Measurements from ENCODE around the gene PARD3B. TPM values are rescaled to one million over a fixed set of nuclear protein-coding genes. Genes with fewer than 3 reads are reported as not detected.

Gene PARD3B
- total and polyA plus RNA-seq, 2 of the 13 experiments (the other 11 are each of a cell fraction or from before 2014, with no cell fraction given), result 0.71 to 2.3 TPM

DNA sequence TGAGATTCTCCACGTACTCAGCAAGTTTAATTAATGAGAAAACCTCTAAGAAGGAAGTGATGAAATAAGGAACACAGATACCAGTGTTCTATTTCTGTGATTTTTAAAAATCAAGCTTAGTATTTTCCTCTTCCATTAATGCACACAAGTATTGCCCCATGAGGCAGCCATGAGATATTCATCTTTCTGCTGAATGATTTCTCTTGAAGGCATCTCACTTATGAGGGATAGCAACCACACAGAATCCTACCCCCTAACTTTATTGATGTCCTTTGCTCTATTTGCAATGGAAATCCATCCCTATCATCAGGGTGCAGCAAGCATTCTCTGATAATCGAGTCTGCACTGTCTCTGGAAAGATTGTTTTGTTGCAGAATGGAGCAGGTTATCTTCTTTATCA is 893.0 kb downstream of the PARD3B start (continued):
- TF ChIP-seq, protein P1, sequence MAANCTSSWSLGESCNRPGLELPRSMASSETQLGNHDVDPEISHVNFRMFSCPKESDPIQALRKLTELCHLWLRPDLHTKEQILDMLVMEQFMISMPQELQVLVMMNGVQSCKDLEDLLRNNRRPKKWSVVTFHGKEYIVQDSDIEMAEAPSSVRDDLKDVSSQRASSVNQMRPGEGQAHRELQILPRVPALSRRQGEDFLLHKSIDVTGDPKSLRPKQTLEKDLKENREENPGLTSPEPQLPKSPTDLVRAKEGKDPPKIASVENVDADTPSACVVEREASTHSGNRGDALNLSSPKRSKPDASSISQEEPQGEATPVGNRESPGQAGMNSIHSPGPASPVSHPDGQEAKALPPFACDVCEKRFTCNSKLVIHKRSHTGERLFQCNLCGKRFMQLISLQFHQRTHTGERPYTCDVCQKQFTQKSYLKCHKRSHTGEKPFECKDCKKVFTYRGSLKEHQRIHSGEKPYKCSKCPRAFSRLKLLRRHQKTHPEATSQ (CRISPR knock-in tag; IDR thresholded peaks at IDR 0.05; ENCODE audit: borderline replicate concordance), result no peak
- no peak for TF ChIP-seq GATAD1 (CRISPR knock-in tag; IDR thresholded peaks at IDR 0.05)
- TF ChIP-seq SMARCC2 (IDR thresholded peaks at IDR 0.05), result no peak
- TF ChIP-seq ZNF24 (IDR thresholded peaks at IDR 0.05), result no peak

DNA sequence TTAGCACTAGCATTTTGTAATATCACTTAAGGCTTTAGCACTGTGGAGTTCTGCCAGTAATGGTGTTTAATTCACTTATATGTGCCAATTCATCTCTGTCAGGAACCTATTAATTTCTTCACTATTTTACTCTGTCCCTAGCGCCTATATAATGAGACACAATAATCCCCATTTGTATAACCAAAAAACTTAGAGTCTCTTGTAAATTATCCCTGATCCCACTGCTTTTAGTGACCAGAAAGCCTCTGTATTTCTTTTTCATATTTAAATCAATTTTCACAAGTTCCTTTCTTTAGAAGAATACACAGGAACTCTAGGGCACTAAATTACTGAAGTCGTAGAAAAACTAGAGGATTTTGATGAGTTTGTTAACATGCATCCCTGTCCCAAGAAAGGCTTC is 894.3 kb downstream of the PARD3B start:
- ChIA-PET CTCF (ENCODE audit: low intra/inter-chr PET ratio, low total read pairs) (no interaction called here), POLR2A (no interaction called here)
- no peaks in the 10 kb centered on the region for H3K36me3 ChIP-seq (replicated peaks in 1 of 2; ENCODE audit: control insufficient read depth in 1 of 2, insufficient read depth in 2 of 2, low read length in 2 of 2)
- WGBS (ENCODE audit: low lambda C conversion rate), result 8% methylated on average over 2 of the region's 2 CpGs
- BruUV-seq (replicated peaks), result no TSS peak
- H4K20me1 ChIP-seq (ENCODE audit: insufficient read depth, low read length), result no peaks in the 10 kb centered on the region
- no peak overlapping the region for H3K9ac ChIP-seq (ENCODE audit: insufficient read depth, low read depth, low read length)
- no peaks in the 10 kb centered on the region for H3K79me2 ChIP-seq (ENCODE audit: insufficient read depth, low read length)
- H3K27ac ChIP-seq (ENCODE audit: extremely low read length, insufficient read depth, low read length), result no peak overlapping the region
- H3K9me3 ChIP-seq (ENCODE audit: low read length), result peaks cover 7% of the 10 kb centered on the region; the same call in 1 of the 2 replicates
- H3K4me3 ChIP-seq (replicated peaks in 1 of 3; ENCODE audit: insufficient read depth in 1 of 3, low read depth in 2 of 3, low read length in 3 of 3), result no peak overlapping the region
- H2AFZ ChIP-seq (ENCODE audit: low read length), result no peak overlapping the region
- TF ChIP-seq ZSCAN31 (CRISPR knock-in tag; IDR thresholded peaks at IDR 0.05; ENCODE audit: low read depth) (no peak), REL (CRISPR knock-in tag; conservative IDR thresholded peaks at IDR 0.05) (no peak), THAP7 (CRISPR knock-in tag; IDR thresholded peaks at IDR 0.05) (no peak), NR2F1 (CRISPR knock-in tag; IDR thresholded peaks at IDR 0.05) (no peak), ZNF513 (CRISPR knock-in tag; conservative IDR thresholded peaks at IDR 0.05) (no peak), ZNF142 (CRISPR knock-in tag; IDR thresholded peaks at IDR 0.05) (no peak)
- DNase-seq (ENCODE audit: low spot score), result no peak
- H3K4me2 ChIP-seq (ENCODE audit: low read depth, low read length), result no peak overlapping the region
- no peak for ATAC-seq
- intact Hi-C loops (cut with micrococcal nuclease; ENCODE audit: unreplicated experiment), result no loop called here
- FAIRE-seq, result no peak
- no peaks in the 10 kb centered on the region for H3K4me1 ChIP-seq (ENCODE audit: insufficient read depth, low read length)
- H3K27me3 ChIP-seq (ENCODE audit: control insufficient read depth in 1 of 2, insufficient read depth in 2 of 2, low read length in 2 of 2), result no peaks in the 10 kb centered on the region; a peak in 1 of 5 replicates
- in situ Hi-C loops (cut with HindIII; ENCODE audit: extremely low pct_ligation_motif_present, low pct_unique_long_range_greater_than_20kb), result no loop called here

Data from HepG2 (cell line).